ENCODE data around the gene NCDN. TPM values are rescaled to one million over a fixed set of nuclear protein-coding genes. Genes with fewer than 3 reads are reported as not detected.

The NCDN gene
- total and polyA plus RNA-seq, 2 experiments from 2014 or later: 19.6 to 25.7 TPM

- Histone ChIP-seq H3K4me1 (ENCODE audit: insufficient read depth) (peaks cover 3% of the 10 kb centered on the region), H2AFZ (no peak overlapping the region), H3K4me2 (no peak overlapping the region), H3K27me3 (no peaks in the 10 kb centered on the region), H3K79me2 (peaks cover 90% of the 10 kb centered on the region), H3K4me3 (no peak overlapping the region), H3K9me2 (replicated peaks; ENCODE audit: insufficient read depth) (no peaks in the 10 kb centered on the region), H3K27ac (no peak overlapping the region), H3K9me3 (ENCODE audit: low read depth) (no peaks in the 10 kb centered on the region), H4K20me1 (ENCODE audit: insufficient read depth, poor library complexity, severe bottlenecking) (peaks cover 10% of the 10 kb centered on the region), H3K36me3 (replicated peaks; ENCODE audit: insufficient read depth, low read depth) (no peaks in the 10 kb centered on the region)
- DNase-seq (ENCODE audit: low spot score): peak; percentile 84
- peak; percentile 47 for TF ChIP-seq CTCF (IDR thresholded peaks at IDR 0.05; ENCODE audit: poor library complexity)
- no peak for TF ChIP-seq EZH2phosphoT487 (IDR thresholded peaks at IDR 0.05; ENCODE audit: low read depth, severe bottlenecking, unreplicated experiment)
- TF ChIP-seq EZH2 (IDR thresholded peaks at IDR 0.05; ENCODE audit: borderline replicate concordance): no peak
- 57% methylated on average over 3 of the region's 3 CpGs for WGBS (ENCODE audit: low lambda C conversion rate, missing lambda C conversion rate)
Measured at GRCh38 chr1:35544976-35545375, 12.6 kb upstream of the NCDN start.

DNA sequence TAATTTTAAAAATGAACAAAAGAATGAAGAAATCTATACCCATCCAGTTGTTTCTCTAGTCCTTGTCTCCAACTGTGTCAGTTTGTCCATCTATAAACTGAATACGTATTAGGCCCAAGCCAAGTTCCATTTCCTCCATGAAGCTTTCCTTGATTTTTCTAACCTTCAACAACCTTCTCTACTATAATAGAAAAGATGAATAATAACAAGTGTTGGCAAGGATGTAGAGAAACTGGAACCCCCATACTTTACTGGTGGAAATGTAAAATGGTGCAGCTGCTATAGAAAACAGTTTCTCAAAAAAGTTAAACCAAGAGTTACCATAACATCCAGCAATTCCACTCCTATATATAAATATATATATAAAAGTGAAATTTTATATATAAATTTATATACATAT is 11.0 kb upstream of the NCDN start:
- Histone ChIP-seq H3K9me3 (ENCODE audit: low read depth) (no peaks in the 10 kb centered on the region), H3K27ac (no peak overlapping the region), H3K27me3 (no peaks in the 10 kb centered on the region), H3K4me2 (no peak overlapping the region), H3K4me3 (no peak overlapping the region), H4K20me1 (ENCODE audit: insufficient read depth, poor library complexity, severe bottlenecking) (peaks cover 15% of the 10 kb centered on the region), H3K4me1 (ENCODE audit: insufficient read depth) (peaks cover 3% of the 10 kb centered on the region), H3K36me3 (replicated peaks; ENCODE audit: insufficient read depth, low read depth) (no peaks in the 10 kb centered on the region), H2AFZ (no peak overlapping the region), H3K9me2 (replicated peaks; ENCODE audit: insufficient read depth) (no peaks in the 10 kb centered on the region), H3K79me2 (peaks cover 93% of the 10 kb centered on the region)
- TF ChIP-seq EZH2 (IDR thresholded peaks at IDR 0.05; ENCODE audit: borderline replicate concordance): no peak
- no peak for TF ChIP-seq EZH2phosphoT487 (IDR thresholded peaks at IDR 0.05; ENCODE audit: low read depth, severe bottlenecking, unreplicated experiment)
- no peak for TF ChIP-seq CTCF (IDR thresholded peaks at IDR 0.05; ENCODE audit: poor library complexity)
- WGBS (ENCODE audit: low lambda C conversion rate, missing lambda C conversion rate): 100% methylated on average over 1 of the region's 1 CpG
- no peak for DNase-seq (ENCODE audit: low spot score)

DNA sequence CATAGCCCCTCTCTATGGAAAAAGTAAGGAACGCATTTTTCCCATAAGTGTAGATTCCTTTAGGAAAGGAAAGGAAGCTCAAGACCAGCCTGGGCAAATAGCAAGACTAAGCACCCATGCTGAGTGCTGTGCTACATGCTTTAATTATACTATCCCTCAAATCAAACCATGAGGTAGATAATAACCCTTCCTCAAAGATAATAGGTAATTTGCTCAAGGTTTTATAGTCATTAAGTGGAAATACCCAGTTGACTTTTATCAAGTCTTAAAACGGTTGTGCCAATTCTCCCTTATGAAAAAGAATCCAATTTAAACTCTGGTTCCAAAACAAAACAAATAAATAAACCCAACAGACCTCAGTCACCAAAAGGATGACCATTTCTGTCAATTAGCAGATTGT is 3.7 kb upstream of the NCDN start:
- peaks cover 25% of the 10 kb centered on the region for H3K4me1 ChIP-seq (ENCODE audit: insufficient read depth)
- WGBS (ENCODE audit: low lambda C conversion rate, missing lambda C conversion rate): 66% methylated on average over 2 of the region's 2 CpGs

More for the DNA sequence above, 3.7 kb upstream of the NCDN start:
- Histone ChIP-seq H3K79me2 (peaks cover 79% of the 10 kb centered on the region), H3K9me3 (ENCODE audit: low read depth) (no peaks in the 10 kb centered on the region), H3K9me2 (replicated peaks; ENCODE audit: insufficient read depth) (no peaks in the 10 kb centered on the region), H3K27ac (peak overlapping the region; percentile 97), H4K20me1 (ENCODE audit: insufficient read depth, poor library complexity, severe bottlenecking) (peaks cover 10% of the 10 kb centered on the region), H3K36me3 (replicated peaks; ENCODE audit: insufficient read depth, low read depth) (no peaks in the 10 kb centered on the region), H3K4me2 (peak overlapping the region; percentile 94), H3K27me3 (no peaks in the 10 kb centered on the region), H2AFZ (no peak overlapping the region), H3K4me3 (no peak overlapping the region)
- TF ChIP-seq CTCF (IDR thresholded peaks at IDR 0.05; ENCODE audit: poor library complexity) (no peak), EZH2 (IDR thresholded peaks at IDR 0.05; ENCODE audit: borderline replicate concordance) (no peak), EZH2phosphoT487 (IDR thresholded peaks at IDR 0.05; ENCODE audit: low read depth, severe bottlenecking, unreplicated experiment) (no peak)
- DNase-seq (ENCODE audit: low spot score): no peak
